GM12874 (cell line): Measurements from ENCODE around the gene NUPR1.
A peak's percentile ranks its signal among the peaks of the same experiment; 100 is the strongest.

ENCODE experiments used
- TF ChIP-seq, protein P1 (sequence below): IDR thresholded peaks from 2 replicates; pipeline ENCODE4 v1.5.1; 2011; ENCODE audit warnings: low read depth, mild to moderate bottlenecking, control low read depth, low read length, moderate library complexity; ENCODE audit not compliant: insufficient read depth

NUPR1 gene

DNA sequence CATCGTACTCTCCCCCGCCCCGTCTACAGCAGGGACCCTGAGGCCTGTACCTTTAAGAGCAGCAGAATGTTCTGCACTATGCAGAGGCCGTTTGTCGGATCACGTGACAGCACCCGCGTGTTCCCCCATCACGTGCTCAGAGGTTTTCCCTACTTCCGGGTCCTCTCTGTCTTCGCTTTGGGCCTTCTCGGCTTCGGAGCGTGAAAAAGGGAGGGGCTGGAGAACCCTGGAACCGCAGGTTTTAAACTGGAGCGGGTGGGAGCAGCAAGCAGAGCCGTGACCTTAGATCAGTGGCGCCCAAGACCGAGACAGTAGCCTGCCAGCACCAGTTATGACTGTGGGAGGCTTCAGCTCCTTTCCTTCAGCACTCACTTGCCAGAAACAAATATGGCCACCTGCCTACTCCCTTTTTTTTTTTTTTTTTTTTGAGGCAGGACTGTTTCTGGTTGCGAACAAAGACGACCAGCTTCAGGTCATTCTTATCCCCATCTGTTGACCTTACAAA is 46.8 kb downstream of the NUPR1 start, which contains the start of gene CLN3:
Gene CLN3, minus strand, starts transcription at position 105 of the 505 bp plus-strand sequence. CDS start 315 bp downstream, outside the sequence.
- TF ChIP-seq, protein P1, sequence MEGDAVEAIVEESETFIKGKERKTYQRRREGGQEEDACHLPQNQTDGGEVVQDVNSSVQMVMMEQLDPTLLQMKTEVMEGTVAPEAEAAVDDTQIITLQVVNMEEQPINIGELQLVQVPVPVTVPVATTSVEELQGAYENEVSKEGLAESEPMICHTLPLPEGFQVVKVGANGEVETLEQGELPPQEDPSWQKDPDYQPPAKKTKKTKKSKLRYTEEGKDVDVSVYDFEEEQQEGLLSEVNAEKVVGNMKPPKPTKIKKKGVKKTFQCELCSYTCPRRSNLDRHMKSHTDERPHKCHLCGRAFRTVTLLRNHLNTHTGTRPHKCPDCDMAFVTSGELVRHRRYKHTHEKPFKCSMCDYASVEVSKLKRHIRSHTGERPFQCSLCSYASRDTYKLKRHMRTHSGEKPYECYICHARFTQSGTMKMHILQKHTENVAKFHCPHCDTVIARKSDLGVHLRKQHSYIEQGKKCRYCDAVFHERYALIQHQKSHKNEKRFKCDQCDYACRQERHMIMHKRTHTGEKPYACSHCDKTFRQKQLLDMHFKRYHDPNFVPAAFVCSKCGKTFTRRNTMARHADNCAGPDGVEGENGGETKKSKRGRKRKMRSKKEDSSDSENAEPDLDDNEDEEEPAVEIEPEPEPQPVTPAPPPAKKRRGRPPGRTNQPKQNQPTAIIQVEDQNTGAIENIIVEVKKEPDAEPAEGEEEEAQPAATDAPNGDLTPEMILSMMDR, result no peak

DNA sequence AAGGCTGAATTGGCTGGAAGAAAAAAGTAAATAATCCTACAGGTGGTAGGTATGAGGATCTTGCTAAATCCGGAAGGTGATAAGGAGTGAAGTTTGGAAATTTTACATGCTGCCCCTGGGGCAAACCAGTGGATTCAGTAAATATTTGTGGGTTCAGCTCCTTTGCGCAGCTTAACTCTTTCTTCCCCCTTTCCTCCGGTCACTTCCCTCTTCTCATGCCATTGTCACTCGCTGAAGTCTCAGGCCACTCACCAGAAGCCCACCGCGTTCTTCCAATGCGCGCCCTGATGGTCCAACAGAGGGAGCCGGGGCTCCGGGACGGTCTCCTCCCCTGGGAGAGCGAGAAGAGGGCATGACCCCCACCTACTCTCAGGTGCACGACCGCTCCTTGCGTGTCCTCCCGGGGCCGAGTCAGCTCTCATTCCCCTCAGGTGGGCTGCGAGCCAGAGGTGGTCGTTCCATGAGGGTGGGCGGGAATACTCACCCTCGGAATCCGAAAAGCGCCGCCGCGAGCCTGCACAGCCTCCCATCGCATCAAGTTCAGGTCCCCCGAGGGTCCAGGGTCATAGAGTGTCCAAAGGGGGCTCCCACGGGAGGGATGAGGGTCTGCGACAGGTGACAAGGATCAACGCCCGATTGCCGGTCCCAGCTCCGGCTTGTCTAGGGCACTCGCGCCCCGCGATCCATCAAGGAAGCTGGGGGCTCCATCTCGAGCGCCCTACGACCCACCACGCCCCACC is 47.4 kb downstream of the NUPR1 start:
- TF ChIP-seq, protein P1, result peak; percentile 12; the same call in 1 of the 2 replicates

DNA sequence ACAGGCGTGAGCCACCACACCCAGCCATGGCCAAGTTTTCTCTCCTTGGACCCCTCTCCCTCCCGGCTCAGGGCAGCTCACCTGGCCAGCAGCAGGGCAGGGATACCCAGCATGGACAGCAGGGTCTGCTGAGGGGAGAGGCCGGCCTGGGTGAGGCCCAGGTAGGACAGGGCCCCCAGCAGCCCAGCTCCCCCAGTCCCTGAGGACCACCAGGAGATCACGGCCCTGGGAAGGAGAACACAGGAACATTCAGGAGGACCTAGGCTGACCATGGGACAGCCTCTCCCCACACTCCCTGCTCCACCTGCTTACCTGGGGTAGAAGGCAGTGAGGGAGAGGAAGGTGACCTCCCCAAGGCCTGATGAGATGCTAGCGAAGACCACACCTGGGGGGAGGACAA is 52.5 kb downstream of the NUPR1 start:
- TF ChIP-seq, protein P1, result no peak
